ENCODE measurements around the gene PTPN11.
A peak's percentile ranks its signal among the peaks of the same experiment; 100 is the strongest.

PTPN11 gene

DNA sequence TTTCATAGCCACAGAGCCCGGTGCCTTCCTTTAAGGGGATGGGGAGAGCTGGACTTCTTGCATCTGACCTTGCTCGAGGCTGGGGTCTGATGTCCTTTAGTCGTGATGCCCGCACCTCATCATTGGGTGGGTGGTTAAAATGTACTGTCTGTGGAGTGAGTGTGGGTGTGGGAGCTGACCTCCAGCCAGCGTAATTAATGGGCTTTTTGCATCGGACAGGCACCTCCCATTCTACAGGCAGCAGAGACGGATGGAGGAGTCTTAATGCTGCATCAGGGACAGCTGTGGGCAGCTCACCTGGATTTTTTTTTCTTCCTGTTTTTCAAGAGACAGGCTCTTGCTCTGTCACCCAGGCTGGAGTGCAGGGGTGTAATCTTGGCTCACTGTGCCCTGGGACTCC, 114.8 kb downstream of the PTPN11 start:
- TF ChIP-seq, protein P1, sequence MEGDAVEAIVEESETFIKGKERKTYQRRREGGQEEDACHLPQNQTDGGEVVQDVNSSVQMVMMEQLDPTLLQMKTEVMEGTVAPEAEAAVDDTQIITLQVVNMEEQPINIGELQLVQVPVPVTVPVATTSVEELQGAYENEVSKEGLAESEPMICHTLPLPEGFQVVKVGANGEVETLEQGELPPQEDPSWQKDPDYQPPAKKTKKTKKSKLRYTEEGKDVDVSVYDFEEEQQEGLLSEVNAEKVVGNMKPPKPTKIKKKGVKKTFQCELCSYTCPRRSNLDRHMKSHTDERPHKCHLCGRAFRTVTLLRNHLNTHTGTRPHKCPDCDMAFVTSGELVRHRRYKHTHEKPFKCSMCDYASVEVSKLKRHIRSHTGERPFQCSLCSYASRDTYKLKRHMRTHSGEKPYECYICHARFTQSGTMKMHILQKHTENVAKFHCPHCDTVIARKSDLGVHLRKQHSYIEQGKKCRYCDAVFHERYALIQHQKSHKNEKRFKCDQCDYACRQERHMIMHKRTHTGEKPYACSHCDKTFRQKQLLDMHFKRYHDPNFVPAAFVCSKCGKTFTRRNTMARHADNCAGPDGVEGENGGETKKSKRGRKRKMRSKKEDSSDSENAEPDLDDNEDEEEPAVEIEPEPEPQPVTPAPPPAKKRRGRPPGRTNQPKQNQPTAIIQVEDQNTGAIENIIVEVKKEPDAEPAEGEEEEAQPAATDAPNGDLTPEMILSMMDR (conservative IDR thresholded peaks at IDR 0.05) = no peak
- no peak overlapping the region for H3K27ac ChIP-seq

- no peak overlapping the region for H3K27ac ChIP-seq
- TF ChIP-seq, protein P1 (conservative IDR thresholded peaks at IDR 0.05) = no peak
Measured at GRCh38 chr12:112535017-112535416, 116.3 kb downstream of the PTPN11 start.

GRCh38 chr12:112535637-112536366, 117.1 kb downstream of the PTPN11 start:
- TF ChIP-seq, protein P1 (conservative IDR thresholded peaks at IDR 0.05) = no peak
- H3K27ac ChIP-seq = no peak overlapping the region

GRCh38 chr12:112536367-112536730, 117.6 kb downstream of the PTPN11 start:
- TF ChIP-seq, protein P1 (conservative IDR thresholded peaks at IDR 0.05) = no peak
- no peak overlapping the region for H3K27ac ChIP-seq

- TF ChIP-seq, protein P1 (conservative IDR thresholded peaks at IDR 0.05) = no peak
- H3K27ac ChIP-seq = no peak overlapping the region
Measured at GRCh38 chr12:112537710-112538396, 119.1 kb downstream of the PTPN11 start.

GRCh38 chr12:112538740-112539139, 120.0 kb downstream of the PTPN11 start:
- no peak overlapping the region for H3K27ac ChIP-seq
- TF ChIP-seq, protein P1 (conservative IDR thresholded peaks at IDR 0.05) = no peak

DNA sequence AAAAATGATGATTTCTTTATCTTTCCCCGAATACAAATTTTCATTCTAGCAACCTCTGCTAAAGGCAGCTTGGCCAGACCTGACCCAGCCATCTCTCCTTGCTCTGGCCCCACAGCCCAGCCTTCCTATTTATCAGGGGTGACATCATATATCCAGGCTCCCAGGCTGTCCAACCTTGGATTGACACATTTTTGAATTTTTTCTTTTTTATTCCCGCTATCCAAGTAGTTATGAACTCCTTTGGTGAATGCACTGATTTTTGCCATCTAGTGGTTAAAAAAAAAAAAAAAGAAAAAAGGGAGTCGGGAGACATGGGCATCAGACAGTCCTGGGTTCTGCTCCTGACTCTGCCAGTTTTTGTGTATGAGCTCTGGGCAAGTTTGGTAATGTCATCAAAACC, 120.5 kb downstream of the PTPN11 start:
- TF ChIP-seq, protein P1 (conservative IDR thresholded peaks at IDR 0.05) = peak; percentile 41; the same call in 1 of the 2 replicates
- H3K27ac ChIP-seq = no peak overlapping the region

Measured in VCaP (cell line).